Common myeloid progenitor, CD34-positive (primary cell): ENCODE results near the gene CDK2AP2.

Experiments
- CTCF ChIA-PET: fragments of 350-600 bp; sonication (Branson Sonifier 250); formaldehyde crosslinking; loops from one replicate; lab custom pipeline; 2021; ENCODE audit warnings: antibody characterized with exemption; lab: Charles Lee
- POLR2A ChIA-PET: fragments of 350-600 bp; sonication (Branson Sonifier 250); formaldehyde crosslinking; loops from one replicate; lab custom pipeline; 2021; ENCODE audit warnings: antibody characterized with exemption; lab: Charles Lee
- DNase-seq, 3 donors: peaks; one replicate each; pipeline versions ENCODE4 v3.0.0 to v3.0.0-alpha.2; 2013
- H3K27ac ChIP-seq, 2 experiments: 1 replicate in 1 of 2; 2 replicates in 1 of 2; pipeline ENCODE4 v1.7.0; 2013; ENCODE audit warnings: inconsistent platforms in 2 of 2, low read length in 2 of 2, mild to moderate bottlenecking in 2 of 2, low read depth in 1 of 2, moderate library complexity in 1 of 2; ENCODE audit not compliant: severe bottlenecking in 2 of 2, insufficient read depth in 1 of 2, poor library complexity in 1 of 2
- H3K27me3 ChIP-seq, 5 experiments: replicated peaks in 2 of 5; 1 replicate in 3 of 5; 2 replicates in 2 of 5; pipeline versions ENCODE4 v1.6.1 to v1.7.0; 2013; ENCODE audit warnings: low read length in 4 of 5, mild to moderate bottlenecking in 2 of 5, moderate library complexity in 2 of 5, inconsistent platforms in 1 of 5; ENCODE audit not compliant: insufficient read depth in 5 of 5, control insufficient read depth in 4 of 5
- H3K36me3 ChIP-seq, 4 experiments: 1 replicate in 2 of 4; 2 replicates in 2 of 4; pipeline versions ENCODE4 v1.6.1 to v1.7.0; 2013; ENCODE audit warnings: low read length in 3 of 4, control low read depth in 1 of 4, mild to moderate bottlenecking in 1 of 4; ENCODE audit not compliant: control insufficient read depth in 4 of 4, insufficient read depth in 4 of 4
- H3K4me1 ChIP-seq, 4 experiments: 1 replicate in 3 of 4; 2 replicates in 1 of 4; pipeline versions ENCODE4 v1.6.1 to v1.7.1; 2013; ENCODE audit warnings: low read length in 3 of 4, mild to moderate bottlenecking in 3 of 4, control low read depth in 1 of 4, inconsistent platforms in 1 of 4, moderate library complexity in 1 of 4; ENCODE audit not compliant: control insufficient read depth in 4 of 4, insufficient read depth in 4 of 4; ENCODE audit errors: control extremely low read depth in 1 of 4
- H3K4me3 ChIP-seq, 7 experiments: 1 replicate in 4 of 7; 2 replicates in 3 of 7; pipeline versions ENCODE4 v1.5.1 to v1.7.0; 2013; ENCODE audit warnings: mild to moderate bottlenecking in 7 of 7, low read length in 6 of 7, moderate library complexity in 6 of 7, inconsistent platforms in 2 of 7, low read depth in 2 of 7, control low read depth in 1 of 7; ENCODE audit not compliant: insufficient read depth in 4 of 7, control insufficient read depth in 1 of 7; ENCODE audit errors: extremely low read depth in 1 of 7
- H3K9me3 ChIP-seq, 5 experiments: 1 replicate in 4 of 5; 2 replicates in 1 of 5; pipeline versions ENCODE4 v1.6.1 to v1.7.1; 2013; ENCODE audit warnings: low read length in 4 of 5, mild to moderate bottlenecking in 2 of 5, inconsistent platforms in 1 of 5, low read depth in 1 of 5, moderate library complexity in 1 of 5; ENCODE audit not compliant: control insufficient read depth in 4 of 5, insufficient read depth in 2 of 5; ENCODE audit errors: control extremely low read depth in 1 of 5
- WGBS: methylation state at CpG from one replicate; pipeline ENCODE4 v1.1.5; 2013; ENCODE audit not compliant: insufficient coverage; 5-methylcytosine and 5-hydroxymethylcytosine counted together

Gene CDK2AP2

GRCh38 chr11:67538306-67538705, 30.3 kb upstream of the CDK2AP2 start:
- Histone ChIP-seq H3K4me1 (no peaks in the 10 kb centered on the region), H3K27ac (no peak overlapping the region), H3K27me3 (peaks cover 0 to 3% (median 0%) of the 10 kb centered on the region in 5 experiments), H3K36me3 (no peaks in the 10 kb centered on the region), H3K9me3 (peaks cover 4 to 15% (median 9%) of the 10 kb centered on the region in 5 experiments), H3K4me3 (no peak overlapping the region)
- 97% methylated on average over 6 of the region's 6 CpGs for WGBS
- no peak for DNase-seq
- ChIA-PET POLR2A (no interaction called here), CTCF (interaction anchor here (1.0 kb wide), 1 partner anchor 34 kb away, joined by 4 read pairs; no protein-coding TSS in a partner anchor)

- no peak overlapping the region for H3K27ac ChIP-seq
- CTCF ChIA-PET: no interaction called here
- peaks cover 0 to 3% (median 0%) of the 10 kb centered on the region in 5 experiments for H3K27me3 ChIP-seq
- no CpG with 5 or more reads among the region's 1 CpG for WGBS
- no peak overlapping the region for H3K4me3 ChIP-seq
- POLR2A ChIA-PET: no interaction called here
- DNase-seq: no peak
- H3K36me3 ChIP-seq: no peaks in the 10 kb centered on the region
- H3K4me1 ChIP-seq: no peaks in the 10 kb centered on the region
- H3K9me3 ChIP-seq: peaks cover 4 to 17% (median 10%) of the 10 kb centered on the region in 5 experiments
Observed at GRCh38 chr11:67535561-67535960, 27.6 kb upstream of the CDK2AP2 start.

DNA sequence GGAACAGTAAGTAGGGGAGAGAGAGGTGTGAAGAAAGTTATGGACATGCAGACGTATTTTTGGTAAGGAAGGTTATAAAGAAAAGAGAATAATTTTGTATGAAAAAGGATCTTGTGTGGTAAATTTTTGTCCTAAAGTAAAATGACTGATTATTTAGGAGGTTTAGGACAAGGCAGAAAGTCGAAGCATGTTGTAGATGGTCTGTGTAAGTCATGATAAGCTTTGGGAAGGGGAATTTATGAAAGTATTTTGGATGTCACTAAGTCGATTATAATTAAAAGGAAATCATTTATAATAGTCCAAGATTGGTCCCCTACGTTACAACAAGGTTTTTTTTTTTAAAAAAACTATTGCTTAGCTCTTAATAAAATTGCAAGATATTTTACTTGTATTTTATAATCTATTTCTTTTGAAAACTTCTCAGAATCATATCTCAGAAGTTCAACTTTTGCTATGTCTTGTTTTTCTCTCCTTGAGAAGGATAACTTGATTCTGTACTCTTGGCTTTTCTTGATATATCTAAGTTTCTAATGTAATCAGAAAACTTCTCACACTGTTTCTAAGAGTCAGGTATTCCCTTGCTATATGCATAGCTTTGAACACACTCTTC, 26.2 kb upstream of the CDK2AP2 start:
- WGBS: 40% methylated on average over 2 of the region's 4 CpGs

DNA sequence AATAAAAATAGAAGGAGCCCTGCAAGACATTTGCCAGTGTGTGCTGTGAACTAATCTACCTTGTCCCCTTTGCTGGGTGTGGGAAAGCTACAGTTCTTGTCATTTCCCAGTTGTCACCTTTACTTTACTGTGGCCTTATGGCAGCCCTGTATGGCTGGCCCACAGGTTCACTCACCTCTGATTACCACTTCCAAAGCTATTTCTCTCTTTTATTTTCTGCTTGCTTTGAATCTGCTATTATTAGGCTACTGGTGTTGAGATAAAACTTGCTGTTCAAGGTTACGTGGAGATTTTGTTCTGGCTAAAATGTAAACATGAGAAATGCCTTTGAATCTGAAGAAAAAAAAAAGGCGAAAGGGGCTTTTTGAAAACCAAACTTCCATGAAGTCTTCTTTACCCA, 24.9 kb upstream of the CDK2AP2 start:
- POLR2A ChIA-PET: no interaction called here
- H3K9me3 ChIP-seq: peaks cover 4 to 17% (median 10%) of the 10 kb centered on the region in 5 experiments
- H3K36me3 ChIP-seq: no peaks in the 10 kb centered on the region
- H3K27ac ChIP-seq: no peak overlapping the region
- peaks cover 0 to 2% (median 0%) of the 10 kb centered on the region in 5 experiments for H3K27me3 ChIP-seq
- no peak for DNase-seq
- CTCF ChIA-PET: interaction anchor here (0.6 kb wide), 1 partner anchor 21 kb away, joined by 4 read pairs; no protein-coding TSS in a partner anchor
- H3K4me3 ChIP-seq: no peak overlapping the region
- H3K4me1 ChIP-seq: peaks cover 0 to 8% (median 3%) of the 10 kb centered on the region in 4 experiments
- WGBS: 100% methylated on average over 1 of the region's 2 CpGs

More for the DNA sequence above, 26.2 kb upstream of the CDK2AP2 start:
- H3K27ac ChIP-seq: no peak overlapping the region
- H3K36me3 ChIP-seq: no peaks in the 10 kb centered on the region
- H3K9me3 ChIP-seq: peaks cover 4 to 17% (median 10%) of the 10 kb centered on the region in 5 experiments
- peaks cover 0 to 3% (median 0%) of the 10 kb centered on the region in 5 experiments for H3K27me3 ChIP-seq
- POLR2A ChIA-PET: no interaction called here
- peak in 2 of 3 donors; percentile 21 to 28 for DNase-seq
- H3K4me1 ChIP-seq: peaks cover 0 to 8% (median 3%) of the 10 kb centered on the region in 4 experiments
- CTCF ChIA-PET: interaction anchor here (1.1 kb wide), 1 partner anchor 38 kb away, joined by 4 read pairs; no protein-coding TSS in a partner anchor
- H3K4me3 ChIP-seq: no peak overlapping the region

GRCh38 chr11:67530282-67530592, 22.3 kb upstream of the CDK2AP2 start:
- 100% methylated on average over 1 of the region's 5 CpGs for WGBS
- ChIA-PET CTCF (interaction anchor here (0.9 to 1.0 kb wide), 2 partner anchors 9 to 12 kb away, joined by 3 read pairs; no protein-coding TSS in a partner anchor), POLR2A (no interaction called here)
- no peak for DNase-seq
- Histone ChIP-seq H3K36me3 (no peaks in the 10 kb centered on the region), H3K27ac (no peak overlapping the region), H3K27me3 (peaks cover 0 to 2% (median 0%) of the 10 kb centered on the region in 5 experiments), H3K9me3 (peaks cover 4 to 14% (median 10%) of the 10 kb centered on the region in 5 experiments), H3K4me3 (no peak overlapping the region), H3K4me1 (peaks cover 0 to 8% (median 3%) of the 10 kb centered on the region in 4 experiments)

DNA sequence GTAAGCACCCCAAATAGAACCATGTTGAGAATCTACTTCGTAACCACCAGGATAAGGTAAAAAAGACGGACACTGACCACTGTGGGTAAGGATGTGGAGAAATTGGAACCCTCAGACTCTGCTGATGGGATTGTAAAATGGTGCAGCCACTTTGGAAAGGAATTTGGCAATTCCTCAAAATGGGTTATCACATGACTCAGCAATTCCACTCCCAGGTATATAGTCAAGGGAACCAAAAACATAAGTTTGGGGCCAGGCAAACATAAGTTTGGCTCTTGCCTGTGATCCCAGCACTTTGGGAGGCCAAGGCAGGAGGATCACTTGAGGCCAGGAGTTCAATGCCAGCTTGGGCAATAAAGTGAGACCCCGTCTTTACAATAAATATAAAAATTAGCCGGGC, 20.4 kb upstream of the CDK2AP2 start:
- Histone ChIP-seq H3K36me3 (no peaks in the 10 kb centered on the region), H3K27me3 (no peaks in the 10 kb centered on the region), H3K4me1 (peaks cover 0 to 8% (median 3%) of the 10 kb centered on the region in 4 experiments), H3K9me3 (peaks cover 0 to 3% (median 1%) of the 10 kb centered on the region in 5 experiments), H3K4me3 (no peak overlapping the region), H3K27ac (no peak overlapping the region)
- DNase-seq: no peak
- ChIA-PET CTCF (no interaction called here), POLR2A (no interaction called here)
- 100% methylated on average over 4 of the region's 4 CpGs for WGBS

GRCh38 chr11:67525275-67525976, 17.5 kb upstream of the CDK2AP2 start:
- Histone ChIP-seq H3K4me3 (no peak overlapping the region), H3K36me3 (no peaks in the 10 kb centered on the region), H3K9me3 (no peaks in the 10 kb centered on the region), H3K27ac (no peak overlapping the region), H3K27me3 (no peaks in the 10 kb centered on the region), H3K4me1 (peaks cover 0 to 8% (median 3%) of the 10 kb centered on the region in 4 experiments)
- POLR2A ChIA-PET: no interaction called here
- WGBS: 96% methylated on average over 5 of the region's 5 CpGs
- CTCF ChIA-PET: no interaction called here
- no peak for DNase-seq
